Measurements from ENCODE around the gene PRELID2. TPM values are rescaled to one million over a fixed set of nuclear protein-coding genes. Genes with fewer than 3 reads are reported as not detected.
"Not testable (repeated sequence)": the region's sequence is repeated elsewhere in the genome, so short reads cannot be mapped to it uniquely, and the experiment has no call there.

The PRELID2 gene
- total RNA-seq, 1 experiment from 2014 or later = 26.0 TPM

- H3K4me3 ChIP-seq (ENCODE audit: low read depth, low read length) = no peak overlapping the region
- H3K9me3 ChIP-seq = no peaks in the 10 kb centered on the region
- ChIA-PET CTCF (no interaction called here), POLR2A (no interaction called here)
- Mint-ChIP-seq H3K27me3 (ENCODE audit: insufficient read depth, unreplicated experiment) (no peaks in the 10 kb centered on the region), H3K9me3 (ENCODE audit: unreplicated experiment) (no peaks in the 10 kb centered on the region), H3K4me1 (ENCODE audit: low read depth, unreplicated experiment) (peaks cover 16% of the 10 kb centered on the region), H3K4me3 (ENCODE audit: unreplicated experiment) (no peak overlapping the region), H3K27ac (ENCODE audit: unreplicated experiment) (no peak overlapping the region), H3K36me3 (ENCODE audit: insufficient read depth, unreplicated experiment) (peaks cover 5% of the 10 kb centered on the region)
- no peak for DNase-seq
- H3K27me3 ChIP-seq (replicated peaks; ENCODE audit: control insufficient read depth, insufficient read depth, low read length) = no peaks in the 10 kb centered on the region
- intact Hi-C loops (cut with micrococcal nuclease; ENCODE audit: unreplicated experiment) = loop anchor here (5.0 kb wide), 1 partner anchor 144 kb away; no protein-coding TSS in a partner anchor
- BruUV-seq (replicated peaks) = no TSS peak
- TF ChIP-seq, protein P1, sequence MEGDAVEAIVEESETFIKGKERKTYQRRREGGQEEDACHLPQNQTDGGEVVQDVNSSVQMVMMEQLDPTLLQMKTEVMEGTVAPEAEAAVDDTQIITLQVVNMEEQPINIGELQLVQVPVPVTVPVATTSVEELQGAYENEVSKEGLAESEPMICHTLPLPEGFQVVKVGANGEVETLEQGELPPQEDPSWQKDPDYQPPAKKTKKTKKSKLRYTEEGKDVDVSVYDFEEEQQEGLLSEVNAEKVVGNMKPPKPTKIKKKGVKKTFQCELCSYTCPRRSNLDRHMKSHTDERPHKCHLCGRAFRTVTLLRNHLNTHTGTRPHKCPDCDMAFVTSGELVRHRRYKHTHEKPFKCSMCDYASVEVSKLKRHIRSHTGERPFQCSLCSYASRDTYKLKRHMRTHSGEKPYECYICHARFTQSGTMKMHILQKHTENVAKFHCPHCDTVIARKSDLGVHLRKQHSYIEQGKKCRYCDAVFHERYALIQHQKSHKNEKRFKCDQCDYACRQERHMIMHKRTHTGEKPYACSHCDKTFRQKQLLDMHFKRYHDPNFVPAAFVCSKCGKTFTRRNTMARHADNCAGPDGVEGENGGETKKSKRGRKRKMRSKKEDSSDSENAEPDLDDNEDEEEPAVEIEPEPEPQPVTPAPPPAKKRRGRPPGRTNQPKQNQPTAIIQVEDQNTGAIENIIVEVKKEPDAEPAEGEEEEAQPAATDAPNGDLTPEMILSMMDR (IDR thresholded peaks at IDR 0.05; ENCODE audit: insufficient read depth in 1 of 2, low read depth in 1 of 2, low read length in 1 of 2, severe bottlenecking in 1 of 2, unreplicated experiment in 1 of 2) = no peak
- H3K4me1 ChIP-seq = peaks cover 19% of the 10 kb centered on the region
- H3K36me3 ChIP-seq (ENCODE audit: control insufficient read depth, insufficient read depth, low read length) = no peaks in the 10 kb centered on the region
Observed at GRCh38 chr5:145838276-145838675, 3.1 kb upstream of the PRELID2 start.

DNA sequence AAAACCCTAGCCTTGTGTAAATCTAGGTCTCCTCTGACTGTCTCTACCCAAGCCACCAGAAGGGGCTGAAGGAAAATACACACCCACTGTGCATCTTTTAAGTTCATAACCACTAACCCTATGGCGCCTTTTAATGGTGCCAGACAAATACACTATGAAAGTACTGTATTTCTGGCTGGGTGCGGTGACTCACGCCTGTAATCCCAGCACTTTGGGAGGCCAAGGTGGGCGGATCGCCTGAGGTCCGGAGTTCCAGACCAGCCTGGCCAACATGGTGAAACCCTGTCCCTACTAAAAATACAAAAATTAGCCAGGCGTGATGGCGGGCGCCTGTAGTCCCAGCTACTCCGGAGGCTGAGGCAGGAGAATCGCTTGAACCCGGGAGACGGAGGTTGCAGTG lies 1.1 kb upstream of the PRELID2 start:
- peaks cover 16% of the 10 kb centered on the region for H3K4me1 Mint-ChIP-seq (ENCODE audit: low read depth, unreplicated experiment)
- intact Hi-C loops (cut with micrococcal nuclease; ENCODE audit: unreplicated experiment) = loop anchor here (5.0 kb wide), 1 partner anchor 146 kb away; no protein-coding TSS in a partner anchor
- not testable (repeated sequence) for BruUV-seq (replicated peaks); DNase-seq; H3K27me3 Mint-ChIP-seq (ENCODE audit: insufficient read depth, unreplicated experiment); H3K9me3 Mint-ChIP-seq (ENCODE audit: unreplicated experiment); H3K36me3 Mint-ChIP-seq (ENCODE audit: insufficient read depth, unreplicated experiment); H3K9me3 ChIP-seq; H3K36me3 ChIP-seq (ENCODE audit: control insufficient read depth, insufficient read depth, low read length); H3K27me3 ChIP-seq (replicated peaks; ENCODE audit: control insufficient read depth, insufficient read depth, low read length)
- peak overlapping the region; percentile 82 for H3K4me3 ChIP-seq (ENCODE audit: low read depth, low read length)
- ChIA-PET CTCF (interaction anchor here (0.6 to 1.9 kb wide), 3 partner anchors 18 to 195 kb away, joined by 3 to 6 read pairs (median 5); no protein-coding TSS in a partner anchor), POLR2A (interaction anchor here (0.6 kb wide), 1 partner anchor 99 kb away, joined by 12 read pairs; no protein-coding TSS in a partner anchor)
- H3K4me1 ChIP-seq = peaks cover 19% of the 10 kb centered on the region
- peak overlapping the region; percentile 72 for H3K4me3 Mint-ChIP-seq (ENCODE audit: unreplicated experiment)
- H3K27ac Mint-ChIP-seq (ENCODE audit: unreplicated experiment) = peak overlapping the region; percentile 79

DNA sequence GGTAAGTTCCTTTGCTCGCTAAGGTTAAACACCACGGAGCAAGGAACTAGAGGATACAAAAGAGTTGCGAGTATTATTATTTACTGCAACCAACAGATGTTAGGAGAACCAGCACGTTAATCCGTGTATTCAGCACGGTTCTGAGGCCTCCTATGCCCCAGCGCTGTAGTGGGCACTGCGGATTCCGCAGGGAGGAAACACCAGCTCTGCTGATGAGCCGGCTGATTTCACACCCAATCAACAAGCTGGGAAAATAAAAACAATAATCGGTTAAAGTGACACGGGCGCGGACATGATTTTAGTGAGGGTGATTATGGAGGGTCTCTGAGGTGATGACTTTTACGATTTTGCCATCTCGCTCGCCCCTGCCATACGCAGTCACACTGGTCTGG lies 702 bp upstream of the PRELID2 start:
- Histone ChIP-seq H3K4me3 (ENCODE audit: low read depth, low read length) (peak overlapping the region; percentile 82), H3K36me3 (ENCODE audit: control insufficient read depth, insufficient read depth, low read length) (no peaks in the 10 kb centered on the region), H3K27me3 (replicated peaks; ENCODE audit: control insufficient read depth, insufficient read depth, low read length) (no peaks in the 10 kb centered on the region), H3K4me1 (peaks cover 19% of the 10 kb centered on the region), H3K9me3 (no peaks in the 10 kb centered on the region)
- intact Hi-C loops (cut with micrococcal nuclease; ENCODE audit: unreplicated experiment) = loop anchor here (1.0 to 5.0 kb wide), 5 partner anchors 11 to 213 kb away; no protein-coding TSS in a partner anchor
- TF ChIP-seq, protein P1 (IDR thresholded peaks at IDR 0.05; ENCODE audit: insufficient read depth in 1 of 2, low read depth in 1 of 2, low read length in 1 of 2, severe bottlenecking in 1 of 2, unreplicated experiment in 1 of 2) = no peak
- no peak for DNase-seq
- Mint-ChIP-seq H3K4me1 (ENCODE audit: low read depth, unreplicated experiment) (peaks cover 17% of the 10 kb centered on the region), H3K27me3 (ENCODE audit: insufficient read depth, unreplicated experiment) (no peaks in the 10 kb centered on the region), H3K4me3 (ENCODE audit: unreplicated experiment) (peak overlapping the region; percentile 72), H3K27ac (ENCODE audit: unreplicated experiment) (peak overlapping the region; percentile 79), H3K36me3 (ENCODE audit: insufficient read depth, unreplicated experiment) (peaks cover 5% of the 10 kb centered on the region), H3K9me3 (ENCODE audit: unreplicated experiment) (no peaks in the 10 kb centered on the region)
- ChIA-PET POLR2A (interaction anchor here (0.6 to 1.6 kb wide), 3 partner anchors 19 to 189 kb away, joined by 3 to 12 read pairs (median 4); no protein-coding TSS in a partner anchor), CTCF (interaction anchor here (0.6 to 1.9 kb wide), 4 partner anchors 19 to 206 kb away, joined by 3 to 8 read pairs (median 6); no protein-coding TSS in a partner anchor)
- BruUV-seq (replicated peaks) = TSS peak; percentile 90

All from Caco-2 (cell line).